Large intestine (tissue), 3 donors: Measurements from ENCODE around the gene ELP1. TPM values are rescaled to one million over a fixed set of nuclear protein-coding genes. Genes with fewer than 3 reads are reported as not detected.

Experiments used
- DNase-seq, 2 donors: peaks; one replicate each; pipeline versions ENCODE4 v3.0.0 to v3.0.0-alpha.2; 2013
- H3K27ac ChIP-seq: one replicate; pipeline ENCODE4 v1.5.1; 2013; ENCODE audit warnings: low read length
- H3K27me3 ChIP-seq: 2 replicates; pipeline ENCODE4 v1.6.1; 2013; ENCODE audit warnings: low read length; ENCODE audit not compliant: control insufficient read depth, insufficient read depth
- H3K36me3 ChIP-seq: 2 replicates; pipeline ENCODE4 v1.6.1; 2013; ENCODE audit warnings: low read length; ENCODE audit not compliant: control insufficient read depth, insufficient read depth
- H3K4me1 ChIP-seq: one replicate; pipeline ENCODE4 v1.6.1; 2013; ENCODE audit warnings: low read length; ENCODE audit not compliant: control insufficient read depth, insufficient read depth
- H3K4me3 ChIP-seq: one replicate; pipeline ENCODE4 v1.5.1; 2013; ENCODE audit warnings: low read length
- H3K9me3 ChIP-seq: one replicate; pipeline ENCODE4 v1.6.1; 2013; ENCODE audit warnings: mild to moderate bottlenecking, low read depth, low read length, moderate library complexity; ENCODE audit not compliant: control insufficient read depth
- WGBS: methylation state at CpG from one replicate; pipeline ENCODE4 v1.1.5; 2013; ENCODE audit warnings: low lambda C conversion rate; ENCODE audit not compliant: insufficient coverage; 5-methylcytosine and 5-hydroxymethylcytosine counted together
- polyA plus RNA-seq: library from polyadenylated mRNA; unstranded; fragments of 120-200 nt; gene quantifications from one replicate; pipeline ENCODE4 v1.2.1, GENCODE V29; 2013

ELP1 gene
- polyA plus RNA-seq, 1 donor = 28.8 TPM

GRCh38 chr9:108961151-108961550 is 27.2 kb upstream of the ELP1 start:
- Histone ChIP-seq H3K4me1 (no peaks in the 10 kb centered on the region), H3K9me3 (no peaks in the 10 kb centered on the region), H3K27ac (no peak overlapping the region), H3K4me3 (no peak overlapping the region), H3K27me3 (no peaks in the 10 kb centered on the region), H3K36me3 (peaks cover 2% of the 10 kb centered on the region)
- no peak for DNase-seq
- WGBS = no CpG with 5 or more reads among the region's 2 CpGs

GRCh38 chr9:108960331-108960730 is 26.4 kb upstream of the ELP1 start:
- Histone ChIP-seq H3K4me1 (no peaks in the 10 kb centered on the region), H3K27ac (no peak overlapping the region), H3K9me3 (no peaks in the 10 kb centered on the region), H3K36me3 (peaks cover 2% of the 10 kb centered on the region), H3K4me3 (no peak overlapping the region), H3K27me3 (no peaks in the 10 kb centered on the region)
- WGBS = 50% methylated on average over 2 of the region's 6 CpGs
- no peak for DNase-seq

GRCh38 chr9:108956631-108957026 is 22.7 kb upstream of the ELP1 start:
- no peaks in the 10 kb centered on the region for H3K4me1 ChIP-seq
- H3K36me3 ChIP-seq = no peaks in the 10 kb centered on the region
- no peak overlapping the region for H3K4me3 ChIP-seq
- no peaks in the 10 kb centered on the region for H3K9me3 ChIP-seq
- H3K27ac ChIP-seq = no peak overlapping the region
- DNase-seq = no peak
- no peaks in the 10 kb centered on the region for H3K27me3 ChIP-seq

- no peak overlapping the region for H3K4me3 ChIP-seq
- H3K36me3 ChIP-seq = no peaks in the 10 kb centered on the region
- H3K9me3 ChIP-seq = no peaks in the 10 kb centered on the region
- no peaks in the 10 kb centered on the region for H3K27me3 ChIP-seq
- WGBS = 100% methylated on average over 1 of the region's 4 CpGs
- DNase-seq = no peak
- H3K27ac ChIP-seq = no peak overlapping the region
- H3K4me1 ChIP-seq = no peaks in the 10 kb centered on the region
These were observed 22.2 kb upstream of the ELP1 start for GRCh38 chr9:108956022-108956630.

GRCh38 chr9:108953983-108954574 is 20.2 kb upstream of the ELP1 start:
- Histone ChIP-seq H3K4me1 (no peaks in the 10 kb centered on the region), H3K27ac (no peak overlapping the region), H3K27me3 (no peaks in the 10 kb centered on the region), H3K4me3 (no peak overlapping the region), H3K36me3 (no peaks in the 10 kb centered on the region), H3K9me3 (no peaks in the 10 kb centered on the region)
- 0% methylated on average over 1 of the region's 3 CpGs for WGBS
- peak in 1 of 2 donors; percentile 23 for DNase-seq

- 88% methylated on average over 1 of the region's 2 CpGs for WGBS
- no peak overlapping the region for H3K4me3 ChIP-seq
- H3K27me3 ChIP-seq = no peaks in the 10 kb centered on the region
- no peaks in the 10 kb centered on the region for H3K9me3 ChIP-seq
- no peak for DNase-seq
- H3K4me1 ChIP-seq = no peaks in the 10 kb centered on the region
- H3K27ac ChIP-seq = no peak overlapping the region
- no peaks in the 10 kb centered on the region for H3K36me3 ChIP-seq
These were observed 17.7 kb upstream of the ELP1 start for GRCh38 chr9:108951578-108951977.

GRCh38 chr9:108950168-108950567 is 16.2 kb upstream of the ELP1 start:
- no peaks in the 10 kb centered on the region for H3K36me3 ChIP-seq
- no peak overlapping the region for H3K4me3 ChIP-seq
- no peak for DNase-seq
- no peak overlapping the region for H3K27ac ChIP-seq
- WGBS = 83% methylated on average over 1 of the region's 1 CpG
- H3K9me3 ChIP-seq = no peaks in the 10 kb centered on the region
- H3K27me3 ChIP-seq = no peaks in the 10 kb centered on the region
- H3K4me1 ChIP-seq = no peaks in the 10 kb centered on the region

GRCh38 chr9:108939975-108940374 is 6.1 kb upstream of the ELP1 start:
- no peak for DNase-seq
- H3K9me3 ChIP-seq = no peaks in the 10 kb centered on the region
- H3K27me3 ChIP-seq = no peaks in the 10 kb centered on the region
- 100% methylated on average over 1 of the region's 4 CpGs for WGBS
- peaks cover 4% of the 10 kb centered on the region for H3K4me1 ChIP-seq
- no peak overlapping the region for H3K27ac ChIP-seq
- H3K36me3 ChIP-seq = peaks cover 17% of the 10 kb centered on the region
- no peak overlapping the region for H3K4me3 ChIP-seq

GRCh38 chr9:108937561-108938305 is 3.8 kb upstream of the ELP1 start:
- H3K4me3 ChIP-seq = no peak overlapping the region
- WGBS = 100% methylated on average over 2 of the region's 5 CpGs
- H3K27ac ChIP-seq = no peak overlapping the region
- H3K4me1 ChIP-seq = peaks cover 5% of the 10 kb centered on the region
- DNase-seq = no peak
- peaks cover 17% of the 10 kb centered on the region for H3K36me3 ChIP-seq
- H3K27me3 ChIP-seq = no peaks in the 10 kb centered on the region
- no peaks in the 10 kb centered on the region for H3K9me3 ChIP-seq

- peaks cover 8% of the 10 kb centered on the region for H3K4me1 ChIP-seq
- H3K36me3 ChIP-seq = peaks cover 13% of the 10 kb centered on the region
- peak within 1 kb of the TSS; percentile 98 for H3K27ac ChIP-seq
- peak within 1 kb of the TSS; percentile 95 for H3K4me3 ChIP-seq
- no peaks in the 10 kb centered on the region for H3K27me3 ChIP-seq
- H3K9me3 ChIP-seq = no peaks in the 10 kb centered on the region
- WGBS = 0% methylated on average over 3 of the region's 47 CpGs
- DNase-seq = peak; percentile 90 to 91
These were observed 484 bp upstream of the ELP1 start, which contains the start of gene ABITRAM for GRCh38 chr9:108934323-108934893. TSS of gene ABITRAM (plus strand) at chr9:108934400. CDS start at chr9:108934487, 87 bp downstream.
